ENCODE results near the gene NR1D2. TPM values are rescaled to one million over a fixed set of nuclear protein-coding genes. Genes with fewer than 3 reads are reported as not detected.

The NR1D2 gene
- total and polyA plus RNA-seq, 2 of the 13 experiments (the other 11 are each of a cell fraction or from before 2014, with no cell fraction given): 5.3 to 8.1 TPM

DNA sequence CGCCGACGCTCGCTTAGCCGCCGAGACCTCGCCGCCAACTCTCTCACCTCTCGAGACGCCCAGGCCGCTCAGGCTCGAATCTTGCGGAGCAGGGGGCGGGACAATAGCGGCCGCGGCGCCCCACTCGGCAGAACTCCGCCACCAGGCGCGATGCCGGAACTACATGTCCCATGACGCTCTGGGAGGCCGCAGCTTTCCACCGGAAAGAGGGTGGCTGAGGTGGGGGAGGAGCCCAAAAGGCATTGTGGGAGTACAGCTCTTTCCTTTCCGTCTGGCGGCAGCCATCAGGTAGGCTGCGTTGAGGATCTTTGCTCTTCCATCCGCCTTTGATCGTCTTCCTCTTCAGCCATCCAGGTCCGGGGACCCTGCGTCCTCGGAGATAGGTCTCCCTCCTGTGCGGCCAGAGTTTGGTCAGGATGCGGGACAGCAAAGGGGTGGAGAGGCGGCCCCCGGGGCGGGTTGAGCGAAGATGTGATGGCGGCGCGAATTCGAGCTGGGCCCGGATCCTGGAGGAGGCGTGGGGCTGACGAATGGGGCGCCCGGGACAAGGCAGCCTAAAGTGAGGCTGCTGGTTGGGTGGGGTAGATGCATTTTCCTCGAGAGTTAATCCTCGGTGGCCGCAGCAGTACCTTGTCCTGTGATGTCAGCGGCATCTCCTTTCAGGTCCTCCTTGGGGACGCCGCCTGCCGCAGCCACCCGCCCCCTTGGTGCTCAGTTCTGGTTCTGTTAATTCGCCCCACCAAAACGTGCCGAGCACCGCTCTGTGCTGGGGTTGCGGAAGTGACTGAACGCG, 28.0 kb upstream of the NR1D2 start, which contains the start of the genes NKIRAS1 and RPL15 (continued):
- TF ChIP-seq ZNF18 (CRISPR knock-in tag; IDR thresholded peaks at IDR 0.05; ENCODE audit: insufficient replicate concordance) (peak; percentile 45), ZNF329 (CRISPR knock-in tag; IDR thresholded peaks at IDR 0.05; ENCODE audit: low read depth) (no peak; the same call in 1 of the 2 replicates), KDM2A (CRISPR knock-in tag; IDR thresholded peaks at IDR 0.05; ENCODE audit: borderline replicate concordance, low read depth) (peak; percentile 93), SMAD3 (CRISPR knock-in tag; IDR thresholded peaks at IDR 0.05) (peak; percentile 94; the same call in 1 of the 2 replicates), CSRNP2 (CRISPR knock-in tag; conservative IDR thresholded peaks at IDR 0.05; ENCODE audit: low read depth) (no peak), SP1 (IDR thresholded peaks at IDR 0.05) (no peak), SP1 (CRISPR knock-in tag; IDR thresholded peaks at IDR 0.05) (peak; percentile 81), PHF20 (CRISPR knock-in tag; IDR thresholded peaks at IDR 0.05) (peak; percentile 79), AGO1 (IDR thresholded peaks at IDR 0.05; ENCODE audit: low read depth, low read length, poor library complexity, severe bottlenecking) (no peak), ZNF619 (CRISPR knock-in tag; IDR thresholded peaks at IDR 0.05) (no peak; the same call in 1 of the 2 replicates), MAFK (conservative IDR thresholded peaks at IDR 0.05 in 1 of 2, IDR thresholded peaks at IDR 0.05 in 1 of 2; ENCODE audit: low read length in 2 of 2) (no peak), ZNF83 (CRISPR knock-in tag; IDR thresholded peaks at IDR 0.05; ENCODE audit: borderline replicate concordance) (peak; percentile 74; the same call in 1 of the 2 replicates), NCOA1 (CRISPR knock-in tag; IDR thresholded peaks at IDR 0.05) (peak; percentile 5; the same call in 1 of the 2 replicates), POLR2AphosphoS2 (IDR thresholded peaks at IDR 0.05; ENCODE audit: low read depth, low read length) (peak; percentile 91)
- TF ChIP-seq, protein P1, sequence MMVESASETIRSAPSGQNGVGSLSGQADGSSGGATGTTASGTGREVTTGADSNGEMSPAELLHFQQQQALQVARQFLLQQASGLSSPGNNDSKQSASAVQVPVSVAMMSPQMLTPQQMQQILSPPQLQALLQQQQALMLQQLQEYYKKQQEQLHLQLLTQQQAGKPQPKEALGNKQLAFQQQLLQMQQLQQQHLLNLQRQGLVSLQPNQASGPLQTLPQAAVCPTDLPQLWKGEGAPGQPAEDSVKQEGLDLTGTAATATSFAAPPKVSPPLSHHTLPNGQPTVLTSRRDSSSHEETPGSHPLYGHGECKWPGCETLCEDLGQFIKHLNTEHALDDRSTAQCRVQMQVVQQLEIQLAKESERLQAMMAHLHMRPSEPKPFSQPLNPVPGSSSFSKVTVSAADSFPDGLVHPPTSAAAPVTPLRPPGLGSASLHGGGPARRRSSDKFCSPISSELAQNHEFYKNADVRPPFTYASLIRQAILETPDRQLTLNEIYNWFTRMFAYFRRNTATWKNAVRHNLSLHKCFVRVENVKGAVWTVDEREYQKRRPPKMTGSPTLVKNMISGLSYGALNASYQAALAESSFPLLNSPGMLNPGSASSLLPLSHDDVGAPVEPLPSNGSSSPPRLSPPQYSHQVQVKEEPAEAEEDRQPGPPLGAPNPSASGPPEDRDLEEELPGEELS (CRISPR knock-in tag; IDR thresholded peaks at IDR 0.05): peak; percentile 61
- TF ChIP-seq, protein P2, sequence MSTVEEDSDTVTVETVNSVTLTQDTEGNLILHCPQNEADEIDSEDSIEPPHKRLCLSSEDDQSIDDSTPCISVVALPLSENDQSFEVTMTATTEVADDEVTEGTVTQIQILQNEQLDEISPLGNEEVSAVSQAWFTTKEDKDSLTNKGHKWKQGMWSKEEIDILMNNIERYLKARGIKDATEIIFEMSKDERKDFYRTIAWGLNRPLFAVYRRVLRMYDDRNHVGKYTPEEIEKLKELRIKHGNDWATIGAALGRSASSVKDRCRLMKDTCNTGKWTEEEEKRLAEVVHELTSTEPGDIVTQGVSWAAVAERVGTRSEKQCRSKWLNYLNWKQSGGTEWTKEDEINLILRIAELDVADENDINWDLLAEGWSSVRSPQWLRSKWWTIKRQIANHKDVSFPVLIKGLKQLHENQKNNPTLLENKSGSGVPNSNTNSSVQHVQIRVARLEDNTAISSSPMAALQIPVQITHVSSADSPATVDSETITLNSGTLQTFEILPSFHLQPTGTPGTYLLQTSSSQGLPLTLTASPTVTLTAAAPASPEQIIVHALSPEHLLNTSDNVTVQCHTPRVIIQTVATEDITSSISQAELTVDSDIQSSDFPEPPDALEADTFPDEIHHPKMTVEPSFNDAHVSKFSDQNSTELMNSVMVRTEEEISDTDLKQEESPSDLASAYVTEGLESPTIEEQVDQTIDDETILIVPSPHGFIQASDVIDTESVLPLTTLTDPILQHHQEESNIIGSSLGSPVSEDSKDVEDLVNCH (CRISPR knock-in tag; IDR thresholded peaks at IDR 0.05): no peak
- TF ChIP-seq, protein P3, sequence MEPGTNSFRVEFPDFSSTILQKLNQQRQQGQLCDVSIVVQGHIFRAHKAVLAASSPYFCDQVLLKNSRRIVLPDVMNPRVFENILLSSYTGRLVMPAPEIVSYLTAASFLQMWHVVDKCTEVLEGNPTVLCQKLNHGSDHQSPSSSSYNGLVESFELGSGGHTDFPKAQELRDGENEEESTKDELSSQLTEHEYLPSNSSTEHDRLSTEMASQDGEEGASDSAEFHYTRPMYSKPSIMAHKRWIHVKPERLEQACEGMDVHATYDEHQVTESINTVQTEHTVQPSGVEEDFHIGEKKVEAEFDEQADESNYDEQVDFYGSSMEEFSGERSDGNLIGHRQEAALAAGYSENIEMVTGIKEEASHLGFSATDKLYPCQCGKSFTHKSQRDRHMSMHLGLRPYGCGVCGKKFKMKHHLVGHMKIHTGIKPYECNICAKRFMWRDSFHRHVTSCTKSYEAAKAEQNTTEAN (CRISPR knock-in tag; conservative IDR thresholded peaks at IDR 0.05): no peak

All from HepG2 (cell line).